NCI-H128 (cell line): ENCODE results near the gene PTPN1.
"Not testable (repeated sequence)": the region's sequence is repeated elsewhere in the genome, so short reads cannot be mapped to it uniquely, and the experiment has no call there.

Source experiments
- DNase-seq: peaks from one replicate; lab custom pipeline; 2025; ENCODE audit not compliant: unreplicated experiment; lab: John Stamatoyannopoulos, UW

The PTPN1 gene

DNA sequence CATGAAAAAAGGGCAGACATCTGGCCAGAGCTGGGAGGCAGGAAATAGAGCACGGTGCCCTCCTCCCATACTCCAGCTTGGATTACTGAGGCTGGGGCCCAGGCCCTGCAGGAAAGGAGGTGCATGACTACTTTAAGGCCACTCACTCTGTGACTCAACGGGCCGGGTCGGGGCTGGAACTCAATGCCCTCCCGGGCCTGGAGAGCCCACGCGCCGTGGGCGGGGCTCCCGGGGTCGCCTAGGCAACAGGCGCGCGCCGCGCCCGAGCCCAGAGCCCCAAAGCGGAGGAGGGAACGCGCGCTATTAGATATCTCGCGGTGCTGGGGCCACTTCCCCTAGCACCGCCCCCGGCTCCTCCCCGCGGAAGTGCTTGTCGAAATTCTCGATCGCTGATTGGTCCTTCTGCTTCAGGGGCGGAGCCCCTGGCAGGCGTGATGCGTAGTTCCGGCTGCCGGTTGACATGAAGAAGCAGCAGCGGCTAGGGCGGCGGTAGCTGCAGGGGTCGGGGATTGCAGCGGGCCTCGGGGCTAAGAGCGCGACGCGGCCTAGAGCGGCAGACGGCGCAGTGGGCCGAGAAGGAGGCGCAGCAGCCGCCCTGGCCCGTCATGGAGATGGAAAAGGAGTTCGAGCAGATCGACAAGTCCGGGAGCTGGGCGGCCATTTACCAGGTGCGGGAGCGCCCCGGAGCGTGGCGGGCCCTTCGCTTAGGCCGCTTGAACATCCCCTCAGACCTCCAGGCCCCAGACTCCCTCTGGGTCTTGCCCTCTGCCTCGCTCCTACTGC is at the start of gene PTPN1:
PTPN1 (plus strand) TSS at position 461 of the 783 bp plus-strand sequence; CDS start at position 606, 145 bp downstream.
- DNase-seq = peak; percentile 98

- peak; percentile 16 for DNase-seq
These were observed 49.4 kb upstream of the PTPN1 start for GRCh38 chr20:50460608-50461267.

DNA sequence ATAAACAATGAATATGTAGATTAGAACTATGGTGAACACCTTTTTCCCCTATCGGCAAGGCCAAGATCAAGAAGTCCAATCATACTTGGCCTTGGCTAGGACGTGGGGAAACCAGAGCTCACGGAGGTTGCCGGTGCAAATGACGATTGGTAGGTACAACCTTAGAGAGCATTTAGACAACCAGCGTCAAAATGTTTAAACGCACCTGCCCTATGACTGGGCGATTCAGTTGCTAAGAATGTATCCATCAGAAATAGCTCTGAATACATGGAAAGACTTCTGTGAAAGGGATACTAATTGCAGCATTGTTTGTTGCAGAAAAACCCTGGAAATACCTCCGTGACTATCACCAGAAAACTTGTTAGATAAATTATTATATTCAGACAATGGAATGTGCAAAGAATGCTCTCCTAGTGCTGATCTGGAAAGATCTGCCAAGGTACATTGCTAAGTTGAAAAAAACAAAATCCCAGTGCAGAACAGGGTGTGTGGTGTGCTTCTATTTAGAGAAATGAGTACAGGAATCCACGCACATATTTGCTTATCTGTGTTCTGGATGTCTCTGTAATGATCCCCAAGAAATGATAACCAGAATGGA is 48.0 kb upstream of the PTPN1 start:
- no peak for DNase-seq

- DNase-seq = no peak
These were observed 46.0 kb upstream of the PTPN1 start for GRCh38 chr20:50464026-50464724.

DNA sequence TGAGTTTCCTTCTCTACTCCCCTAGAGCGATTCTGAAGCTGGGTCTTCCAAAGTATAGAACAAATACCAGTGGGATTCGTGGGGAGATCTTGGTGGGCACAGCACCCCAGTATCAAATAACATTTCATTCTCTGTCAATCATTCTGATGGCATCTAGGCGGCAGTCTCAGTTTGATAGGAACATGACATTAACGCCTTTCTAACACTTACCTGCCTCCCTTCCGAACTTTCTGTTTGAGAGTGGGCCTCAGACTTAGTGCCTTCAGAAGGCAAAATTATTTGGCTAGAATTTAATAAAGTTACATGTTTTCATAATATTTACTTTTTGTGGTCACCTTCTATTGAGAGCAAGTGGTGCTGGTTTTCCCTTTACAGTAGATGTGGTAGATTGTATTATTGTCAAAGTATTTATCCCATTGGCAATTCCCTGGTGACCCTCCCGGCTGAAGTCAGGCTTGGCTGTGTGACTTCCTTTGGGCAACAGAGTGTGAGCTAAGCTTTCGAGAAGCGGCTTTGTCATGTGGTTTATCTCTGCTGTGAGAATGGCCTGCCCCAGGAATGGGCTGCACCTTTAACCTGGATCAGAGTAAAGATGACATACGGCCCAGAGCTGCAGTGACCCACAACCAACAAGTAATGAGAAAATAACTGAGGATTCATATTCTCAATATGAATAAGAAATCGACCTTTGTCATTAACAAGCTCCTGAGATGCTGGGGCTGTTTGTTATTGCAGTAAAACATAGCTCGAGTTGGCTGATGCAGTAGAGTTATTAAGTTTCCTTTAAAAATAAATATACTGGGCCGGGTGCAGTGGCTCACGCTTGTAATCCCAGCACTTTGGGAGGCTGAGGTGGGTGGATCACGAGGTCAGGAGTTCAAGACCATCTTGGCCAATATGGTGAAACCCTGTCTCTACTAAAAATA is 45.2 kb upstream of the PTPN1 start:
- no peak for DNase-seq

- DNase-seq = no peak
These were observed 43.0 kb upstream of the PTPN1 start for GRCh38 chr20:50467174-50467573.

DNA sequence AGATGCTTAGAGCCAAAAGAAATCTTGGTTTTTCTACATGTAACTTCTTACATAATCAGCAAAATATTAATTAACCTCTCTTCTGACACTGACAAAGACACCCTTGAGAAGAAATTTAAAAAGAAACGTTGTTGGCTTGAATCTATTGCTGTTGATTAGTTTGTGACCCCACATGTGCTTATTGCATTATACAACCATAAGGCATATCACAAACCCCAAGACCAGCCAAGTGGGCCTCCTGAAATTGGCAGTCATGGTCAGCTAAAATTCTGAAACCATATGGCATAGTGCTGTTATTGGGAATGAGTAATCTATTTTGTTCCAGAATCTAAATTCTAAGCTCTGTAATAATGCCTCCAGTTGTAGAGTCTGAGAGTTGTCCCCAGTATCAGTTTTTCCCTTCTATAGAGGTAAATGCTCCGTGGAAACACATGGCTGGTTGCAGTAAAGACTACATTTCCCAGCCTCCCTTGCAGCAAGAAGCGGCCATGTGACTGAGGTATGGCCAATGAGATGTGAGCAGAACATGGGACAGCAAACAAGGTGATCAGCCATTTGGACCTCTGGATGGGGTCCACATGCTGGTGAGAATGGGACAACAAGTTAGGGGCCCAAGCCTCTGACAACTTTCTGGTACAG is 42.3 kb upstream of the PTPN1 start:
- DNase-seq = no peak

DNA sequence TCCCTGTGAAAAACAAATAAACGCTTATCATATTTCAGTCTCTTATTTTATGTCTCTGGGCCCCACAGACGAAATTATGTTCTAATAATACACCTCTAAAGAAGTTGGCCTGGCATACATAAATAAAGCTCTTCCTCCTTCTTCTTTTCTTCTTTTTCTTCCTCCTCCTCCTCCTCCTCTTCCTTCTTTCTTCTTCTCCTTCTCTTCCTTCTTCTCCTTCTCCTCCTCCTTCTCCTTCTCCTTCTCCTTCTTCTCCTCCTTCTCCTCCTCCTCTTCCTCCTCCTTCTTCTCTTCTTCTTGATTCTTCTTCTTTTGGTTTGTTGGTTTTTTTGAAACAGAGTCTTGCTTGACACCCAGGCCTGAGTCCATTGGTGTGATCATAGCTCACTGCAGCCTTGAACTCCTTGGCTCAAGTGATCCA is 41.8 kb upstream of the PTPN1 start:
- no peak for DNase-seq

GRCh38 chr20:50469176-50469723 is 40.9 kb upstream of the PTPN1 start:
- DNase-seq = no peak

- DNase-seq = no peak
These were observed 40.4 kb upstream of the PTPN1 start for GRCh38 chr20:50469796-50470195.

GRCh38 chr20:50470264-50470858 is 39.8 kb upstream of the PTPN1 start:
- DNase-seq = no peak

DNA sequence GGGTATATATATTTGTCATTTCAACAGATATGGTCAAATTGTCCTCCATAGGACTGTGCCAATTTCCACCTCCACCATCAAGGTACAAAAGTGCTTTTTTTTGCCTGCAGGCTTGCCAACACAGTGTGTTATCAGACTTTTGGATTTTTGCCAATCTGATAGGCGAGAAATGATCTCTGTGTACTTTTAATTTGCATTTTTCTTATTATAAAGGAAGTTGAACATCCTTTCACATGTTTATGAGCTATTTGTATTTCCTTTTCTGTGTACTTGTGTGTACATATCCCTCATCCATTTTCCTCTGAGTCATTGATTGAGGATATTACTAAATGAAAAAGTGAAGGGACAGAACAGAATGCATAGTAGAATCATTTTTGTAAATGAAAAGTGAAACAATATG is 39.0 kb upstream of the PTPN1 start:
- DNase-seq = no peak

DNA sequence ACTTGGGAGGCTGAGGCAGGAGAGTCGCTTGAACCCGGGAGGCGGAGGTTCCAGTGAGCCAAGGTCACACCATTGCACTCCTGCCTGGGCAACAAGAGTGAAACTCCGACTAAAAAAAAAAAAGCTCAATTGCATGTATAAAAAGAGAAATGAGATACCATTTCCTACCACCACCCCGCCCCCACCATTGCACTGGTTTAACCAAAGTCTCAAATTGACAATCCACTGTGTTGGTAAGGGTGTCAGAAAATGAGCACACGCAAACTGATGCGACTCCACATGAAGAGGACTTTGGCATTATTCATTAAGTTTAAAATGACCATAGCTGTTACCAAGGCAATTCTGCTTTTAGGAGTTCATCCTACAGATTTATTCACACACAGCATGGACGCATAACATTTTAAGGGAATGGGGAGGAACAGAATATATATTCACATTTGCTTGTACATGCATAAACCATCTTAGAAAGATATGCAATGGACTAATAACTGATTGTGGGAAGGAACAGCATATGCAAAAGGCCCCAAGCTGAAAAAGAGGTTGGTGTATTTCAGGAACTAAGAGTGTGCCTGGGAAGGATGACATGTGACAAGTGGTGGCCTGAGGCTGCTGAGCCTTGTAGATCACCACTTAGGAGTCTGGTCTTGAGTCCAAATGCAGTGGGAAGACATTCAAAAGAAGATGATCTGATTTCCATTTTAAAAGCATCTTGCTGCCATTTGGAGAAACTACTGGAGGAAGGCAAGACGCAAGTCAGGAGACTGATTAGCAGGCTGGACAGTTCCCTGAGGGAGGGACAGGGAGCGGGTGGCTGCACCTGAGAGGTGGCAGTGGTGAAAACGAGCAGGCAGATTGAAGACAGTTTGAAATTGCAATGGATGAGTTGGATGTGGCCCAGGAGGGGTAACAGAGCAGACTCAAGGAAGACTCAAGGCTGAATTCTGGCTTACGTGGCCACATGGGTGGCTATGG is 37.2 kb upstream of the PTPN1 start:
- no peak for DNase-seq

- DNase-seq = not testable (repeated sequence)
These were observed 35.8 kb upstream of the PTPN1 start for GRCh38 chr20:50474356-50474755.

DNA sequence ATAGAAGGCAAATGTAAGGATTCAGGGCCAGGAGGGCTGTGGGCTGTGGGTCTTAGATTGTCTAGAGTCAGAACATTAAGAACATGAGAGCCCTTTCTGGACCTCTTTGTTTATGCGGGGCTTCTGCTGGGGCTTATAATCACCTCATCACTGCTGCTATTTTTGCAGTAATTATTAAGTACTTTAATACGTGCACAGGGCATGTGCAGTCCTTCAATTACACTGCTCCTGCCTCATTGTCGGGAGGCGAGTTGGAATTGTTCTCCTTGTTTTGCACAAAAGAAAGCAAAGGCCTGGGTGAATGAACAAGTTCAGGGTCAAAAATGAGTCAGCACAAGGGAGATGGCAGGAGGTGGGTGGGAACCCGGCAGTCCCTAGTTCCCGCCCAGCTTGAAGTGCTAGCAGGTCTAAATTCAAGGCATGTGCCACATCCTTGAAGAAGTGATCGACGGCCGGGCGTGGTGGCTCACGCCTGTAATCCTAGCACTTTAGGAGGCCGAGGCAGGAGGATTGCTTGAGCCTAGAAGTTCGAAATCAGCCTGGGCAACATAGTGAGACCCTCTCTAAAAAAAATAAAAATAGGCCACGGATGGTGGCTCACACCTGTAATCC is 34.4 kb upstream of the PTPN1 start:
- no peak for DNase-seq

DNA sequence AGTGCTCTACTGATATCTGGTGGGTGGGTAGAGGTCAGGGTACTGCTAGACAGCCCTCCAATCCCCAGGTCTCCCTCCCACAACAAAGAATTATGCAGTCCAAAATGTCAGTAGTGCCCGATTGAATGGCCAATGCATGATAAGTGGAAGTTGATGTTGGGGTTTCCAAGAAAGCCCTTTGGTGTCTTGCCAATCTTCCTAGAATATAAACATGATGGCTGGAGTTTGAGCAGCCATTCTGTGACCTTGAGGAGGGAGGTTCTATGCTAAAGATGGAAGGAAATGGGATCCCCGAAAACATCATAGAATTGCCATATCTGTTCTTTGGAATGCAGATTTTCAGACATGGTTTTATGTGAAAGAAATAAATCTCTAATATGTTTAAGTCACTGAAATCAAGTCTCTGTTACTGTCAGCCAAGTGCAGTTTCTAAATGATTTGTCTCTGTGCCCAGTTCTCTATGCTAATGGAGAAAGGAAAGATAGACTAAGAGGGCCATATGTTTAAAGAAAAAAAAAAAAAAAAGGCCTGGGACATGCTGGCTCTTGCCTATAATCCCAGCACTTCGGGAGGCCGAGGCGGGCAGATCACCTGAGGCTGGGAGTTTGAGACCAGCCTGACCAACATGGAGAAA is 32.8 kb upstream of the PTPN1 start:
- no peak for DNase-seq
